Measurements from ENCODE around the gene TP73.
A peak's percentile ranks its signal among the peaks of the same experiment; 100 is the strongest.

TP73 gene

DNA sequence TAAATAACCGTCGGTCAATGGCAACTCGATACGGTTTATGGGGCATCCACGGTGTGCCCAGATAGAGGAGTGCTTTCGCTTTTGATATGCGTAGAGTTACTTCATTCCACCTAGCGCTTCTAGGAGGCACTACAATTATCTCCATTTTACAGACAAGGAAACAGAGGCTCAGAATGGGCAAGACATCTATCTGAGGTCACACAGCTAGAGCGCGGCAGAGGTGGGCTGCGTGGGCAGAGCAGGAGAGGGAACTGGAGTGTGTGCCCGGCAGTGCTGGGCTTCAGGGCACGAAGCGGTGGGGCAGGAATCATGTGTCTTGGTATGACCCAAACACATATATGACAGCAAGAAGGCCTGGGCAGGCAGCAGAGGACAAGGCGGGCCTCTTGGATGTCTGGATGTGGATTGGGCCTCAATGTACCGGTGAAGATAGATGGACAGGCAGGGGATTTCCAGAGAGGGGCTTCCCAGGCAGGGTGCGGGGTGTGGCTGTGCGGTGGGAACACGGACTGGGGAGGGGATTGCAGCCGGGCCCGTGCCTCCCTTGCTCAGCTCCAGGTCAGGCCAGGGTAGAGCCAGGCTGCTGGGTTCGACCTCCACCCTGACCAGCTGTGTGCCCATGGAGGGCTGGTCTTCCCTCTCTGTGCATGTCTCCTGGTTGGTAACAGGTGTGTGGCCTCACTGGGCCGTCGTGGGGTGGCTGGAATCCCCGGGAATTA lies 21.2 kb downstream of the TP73 start:
- DNase-seq (ENCODE audit: low spot score) = no peak

DNA sequence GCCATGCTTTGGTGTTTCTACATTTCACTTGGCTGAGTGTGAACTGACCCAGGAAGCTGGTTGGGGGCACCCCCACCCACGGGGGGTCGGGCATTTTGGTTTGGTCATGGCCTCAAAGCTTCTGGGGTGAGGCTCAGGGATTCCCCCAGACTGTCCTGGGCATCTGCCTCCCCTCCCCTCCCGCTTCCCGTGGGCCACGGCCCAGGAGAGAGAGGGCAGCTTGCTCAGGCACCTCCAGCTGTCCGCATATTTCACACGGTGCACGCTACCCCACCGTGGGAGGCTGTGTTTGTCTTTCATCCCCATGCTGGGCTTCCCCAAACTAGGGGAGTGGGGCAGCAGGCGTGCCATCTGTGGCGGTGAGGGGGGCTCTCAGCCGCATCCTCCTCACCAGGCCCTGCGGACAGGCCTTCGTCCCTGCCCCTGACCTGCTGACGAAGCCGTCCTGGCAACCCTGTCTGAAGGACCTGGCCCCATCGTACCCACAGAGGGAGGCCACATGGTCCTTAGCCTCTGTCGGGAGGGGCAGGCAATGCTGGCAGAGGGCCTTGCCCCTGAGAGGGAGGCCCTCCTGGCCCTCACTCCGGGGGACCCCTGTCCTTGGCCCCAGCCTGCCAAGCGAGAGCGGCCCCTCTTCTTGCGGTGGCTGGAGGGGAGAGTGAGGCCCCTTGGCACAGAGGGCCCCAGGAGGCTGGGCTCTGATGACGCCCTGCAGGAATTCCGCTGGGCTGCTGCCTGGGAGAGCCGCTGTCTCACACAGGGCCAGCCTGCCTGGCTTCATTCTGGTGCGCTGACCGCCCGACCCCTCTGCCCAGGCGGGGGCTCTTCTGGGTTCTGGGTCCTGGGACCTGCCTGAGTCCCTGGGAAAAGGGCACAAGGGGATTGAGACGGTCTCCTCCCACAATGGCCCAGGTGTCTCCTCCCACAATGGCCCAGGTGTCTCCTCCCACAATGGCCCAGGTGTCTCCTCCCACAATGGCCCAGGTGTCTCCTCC lies 22.1 kb downstream of the TP73 start:
- DNase-seq (ENCODE audit: low spot score) = no peak

DNA sequence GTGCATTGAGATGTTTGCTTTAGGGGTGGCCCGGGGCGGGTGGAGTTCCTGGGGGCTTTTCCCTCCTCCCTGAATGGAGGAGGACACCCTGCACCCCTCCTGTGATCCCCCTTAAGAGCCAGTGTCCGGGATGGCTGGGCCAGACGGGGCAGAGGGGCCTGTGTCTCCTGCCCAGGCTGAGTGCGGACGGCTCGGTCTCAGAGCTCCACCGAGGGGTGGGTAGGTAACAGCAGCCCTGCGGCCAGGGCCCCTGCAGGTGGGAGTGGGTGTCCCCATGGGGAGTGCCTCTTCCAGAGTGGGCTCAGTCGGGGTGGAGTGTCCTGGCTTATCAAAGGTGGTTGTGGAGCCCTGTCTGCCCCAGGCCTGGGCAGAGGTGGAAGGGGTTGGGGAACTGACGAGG lies 23.1 kb downstream of the TP73 start:
- DNase-seq (ENCODE audit: low spot score) = no peak

GRCh38 chr1:3676581-3677470 lies 24.5 kb downstream of the TP73 start:
- DNase-seq (ENCODE audit: low spot score) = no peak

- no peak for DNase-seq (ENCODE audit: low spot score)
Measured at GRCh38 chr1:3677484-3677883, 25.2 kb downstream of the TP73 start.

DNA sequence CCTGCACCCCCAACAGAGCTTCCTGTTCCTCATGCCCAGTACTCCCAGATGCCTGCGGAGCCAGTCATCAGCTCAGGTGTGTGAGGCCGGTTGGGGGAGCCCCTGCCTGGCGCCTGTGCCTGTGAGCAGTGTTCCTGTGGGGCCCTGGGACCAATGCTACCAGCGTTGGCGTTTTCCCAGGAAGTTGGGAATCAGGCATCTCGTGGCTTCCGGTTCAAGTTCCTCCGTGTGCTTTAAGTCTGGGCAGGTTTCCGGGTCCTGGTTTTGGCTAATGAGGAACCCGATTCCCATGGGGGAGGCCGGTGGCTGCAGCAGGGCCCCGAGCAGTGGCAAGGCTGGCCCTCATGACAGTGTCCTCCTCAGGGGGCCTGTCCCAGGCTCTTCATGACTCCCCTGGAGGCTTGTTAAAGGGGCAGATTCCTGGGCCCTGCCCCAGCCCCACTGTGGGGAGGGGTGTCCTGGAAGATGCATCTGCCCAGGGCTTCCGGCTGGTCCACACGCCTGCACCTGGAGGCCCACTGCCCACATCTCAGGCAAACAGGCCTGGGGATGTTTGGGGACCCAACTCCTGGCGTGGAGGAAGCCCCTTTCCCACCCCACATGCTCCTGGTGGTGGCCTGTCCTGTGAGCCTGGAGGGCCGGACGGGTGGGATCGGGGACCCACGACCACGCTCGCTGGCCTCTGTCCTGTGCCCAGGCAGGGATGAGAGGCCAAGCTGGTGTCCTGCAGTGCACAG lies 26.2 kb downstream of the TP73 start:
- no peak for DNase-seq (ENCODE audit: low spot score)

- no peak for DNase-seq (ENCODE audit: low spot score)
Measured at GRCh38 chr1:3679098-3679555, 26.8 kb downstream of the TP73 start.

DNA sequence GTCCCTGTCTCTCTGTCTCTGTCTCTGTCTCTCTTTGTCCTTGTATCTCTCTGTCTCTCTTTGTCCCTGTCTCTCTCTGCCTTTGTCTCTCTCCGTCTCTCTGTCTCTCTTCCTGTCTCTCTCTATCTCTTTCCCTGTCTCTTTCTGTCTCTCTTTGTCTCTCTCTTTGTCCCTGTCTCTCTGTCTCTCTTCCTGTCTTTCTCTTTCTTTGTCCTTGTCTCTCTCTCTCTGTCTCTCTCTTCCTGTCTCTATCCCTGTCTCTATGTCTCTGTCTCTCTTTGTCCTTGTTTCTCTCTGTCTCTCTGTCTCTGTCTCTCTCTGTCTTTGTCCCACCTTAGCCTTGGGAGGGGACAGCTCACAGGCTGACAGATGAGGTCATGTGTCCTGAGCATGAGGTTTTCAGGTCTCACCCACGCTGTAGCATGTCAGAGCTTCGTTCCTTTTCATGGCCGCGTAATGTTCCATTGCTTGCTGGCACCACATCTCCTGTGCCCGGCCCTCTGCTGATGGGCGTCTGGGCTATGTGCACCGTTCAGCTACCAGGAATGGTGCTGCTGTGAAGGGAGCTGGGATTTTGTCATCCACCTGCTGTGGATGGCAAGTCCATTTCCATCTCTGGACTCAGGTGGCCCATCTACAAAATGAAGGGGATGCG lies 27.6 kb downstream of the TP73 start:
- DNase-seq (ENCODE audit: low spot score) = no peak

DNA sequence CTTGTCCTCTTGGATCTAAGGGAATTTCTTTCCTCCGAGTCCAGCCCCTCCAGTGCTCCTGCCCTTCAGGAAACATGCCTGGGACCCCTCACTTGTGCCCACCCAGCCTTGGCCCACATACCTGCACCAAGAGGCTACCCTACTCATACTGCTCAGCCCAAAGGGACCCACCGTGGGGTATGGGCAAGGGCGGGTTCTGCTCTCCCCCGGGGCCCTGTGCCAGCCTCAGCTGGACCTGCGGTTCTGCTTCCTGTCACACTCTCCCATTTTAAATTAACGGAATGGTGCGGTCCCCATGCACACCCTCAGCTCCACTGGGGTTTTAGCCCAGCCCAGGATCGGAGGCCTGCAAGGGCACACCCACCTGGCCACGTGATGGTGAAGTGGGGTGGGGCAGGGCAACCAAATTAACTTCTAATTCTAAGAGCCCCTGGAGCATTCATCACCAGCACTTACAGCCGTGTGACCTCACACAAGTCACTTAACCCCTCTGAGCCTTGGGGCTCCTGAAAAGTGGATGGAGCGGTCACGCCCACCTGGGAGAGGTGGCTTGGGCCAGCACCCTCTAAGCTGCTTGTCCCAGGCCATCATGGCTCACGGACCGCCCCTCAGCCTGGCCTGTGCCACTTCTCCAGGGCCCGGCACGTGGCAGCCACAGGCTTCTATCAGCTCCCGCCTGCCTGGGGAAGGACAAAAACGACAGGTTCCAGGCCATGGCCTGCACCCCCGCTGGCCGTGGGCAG lies 28.3 kb downstream of the TP73 start:
- no peak for DNase-seq (ENCODE audit: low spot score)

DNA sequence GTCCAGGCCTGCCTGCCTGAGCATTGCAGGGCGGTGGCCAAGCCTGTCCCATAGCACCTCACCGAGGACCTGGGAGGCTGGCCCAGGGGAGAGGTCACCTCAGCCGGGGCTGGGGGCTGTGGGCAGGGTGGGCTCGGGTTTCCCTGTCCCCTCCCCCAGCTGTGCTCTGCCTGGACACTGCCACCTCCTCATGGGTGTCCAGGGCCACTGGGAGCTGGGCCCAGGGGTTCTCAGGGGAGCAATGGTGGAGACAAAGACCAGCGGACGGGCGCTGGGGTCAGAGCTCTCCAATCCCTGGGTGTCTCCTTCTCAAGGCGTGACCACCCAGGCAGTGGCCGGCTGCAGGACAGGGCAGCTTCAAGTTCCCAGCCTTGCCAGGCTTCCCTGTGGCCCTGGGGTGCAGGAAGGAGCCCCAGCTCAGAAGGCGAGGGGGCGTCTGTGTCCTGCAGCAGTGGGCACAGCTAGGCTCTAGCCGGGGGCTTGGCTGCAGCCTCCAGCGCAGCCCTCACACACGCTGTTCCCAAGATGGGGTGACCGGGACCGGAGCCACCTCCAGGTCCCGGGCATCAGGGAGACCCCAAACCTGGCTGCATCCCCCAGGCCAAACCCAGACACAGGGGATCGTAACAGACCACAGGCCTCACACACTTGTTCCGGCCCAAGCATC lies 29.0 kb downstream of the TP73 start:
- DNase-seq (ENCODE audit: low spot score) = no peak

- DNase-seq (ENCODE audit: low spot score) = no peak
Measured at GRCh38 chr1:3681898-3682806, 29.8 kb downstream of the TP73 start.

DNA sequence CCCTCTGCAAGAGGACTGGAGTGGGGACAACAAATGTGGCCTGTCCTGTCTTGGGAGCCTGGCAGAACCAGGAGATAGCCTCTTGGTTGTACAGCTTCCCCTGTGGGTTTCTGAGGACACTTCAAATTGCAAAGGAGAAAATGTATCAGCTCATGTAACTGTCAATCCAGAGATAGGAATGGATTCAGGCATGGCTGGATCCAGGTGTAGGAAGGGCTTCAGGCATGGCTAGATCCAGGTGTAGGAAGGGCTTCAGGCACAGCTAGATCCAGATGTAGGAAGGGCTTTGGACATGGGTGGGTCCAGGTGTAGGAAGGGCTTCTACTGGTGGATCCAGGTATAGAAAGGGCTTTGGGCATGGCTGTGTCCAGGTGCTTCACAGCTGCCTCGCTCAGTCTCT lies 30.9 kb downstream of the TP73 start:
- no peak for DNase-seq (ENCODE audit: low spot score)

DNA sequence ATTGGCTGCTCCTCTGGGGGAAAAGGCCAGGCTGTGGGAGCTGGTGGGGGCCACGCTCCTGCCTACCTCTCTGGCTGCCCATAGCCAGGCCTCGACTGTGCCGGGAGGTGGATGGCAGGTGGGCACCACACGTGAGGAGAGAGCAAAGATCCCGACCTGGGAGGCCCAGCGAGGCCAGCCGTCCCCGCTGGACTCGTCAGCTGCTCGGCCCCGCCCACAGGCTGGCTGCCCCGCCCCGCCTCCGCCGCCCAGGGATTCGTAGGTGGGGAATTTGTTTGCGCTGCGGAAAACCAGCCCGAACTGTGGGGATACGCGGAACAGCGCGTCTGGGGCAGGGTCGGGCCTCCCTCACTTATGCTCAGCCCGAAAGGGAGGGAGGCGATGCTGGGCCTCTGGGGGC lies 31.7 kb downstream of the TP73 start:
- DNase-seq (ENCODE audit: low spot score) = peak; percentile 85

DNA sequence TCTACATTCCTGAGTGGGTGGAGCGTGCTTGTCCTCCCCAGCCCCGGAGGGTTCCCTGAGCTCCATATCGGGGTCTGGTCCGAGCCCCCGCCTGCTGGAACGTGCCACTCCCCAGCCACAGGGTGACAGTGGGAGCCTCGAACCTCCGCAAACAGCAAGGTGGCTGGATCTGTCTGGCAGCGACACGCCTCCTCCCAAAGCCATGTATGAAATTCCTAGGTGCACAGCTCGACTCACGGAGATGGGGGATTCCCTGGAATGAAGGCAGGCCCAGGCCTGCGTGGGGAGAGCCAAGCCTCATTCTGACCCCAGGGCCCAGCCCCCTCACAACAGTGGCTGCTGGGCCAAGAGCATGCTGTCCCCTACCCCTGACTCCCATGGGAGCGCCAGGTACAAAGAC lies 32.9 kb downstream of the TP73 start:
- DNase-seq (ENCODE audit: low spot score) = no peak

DNA sequence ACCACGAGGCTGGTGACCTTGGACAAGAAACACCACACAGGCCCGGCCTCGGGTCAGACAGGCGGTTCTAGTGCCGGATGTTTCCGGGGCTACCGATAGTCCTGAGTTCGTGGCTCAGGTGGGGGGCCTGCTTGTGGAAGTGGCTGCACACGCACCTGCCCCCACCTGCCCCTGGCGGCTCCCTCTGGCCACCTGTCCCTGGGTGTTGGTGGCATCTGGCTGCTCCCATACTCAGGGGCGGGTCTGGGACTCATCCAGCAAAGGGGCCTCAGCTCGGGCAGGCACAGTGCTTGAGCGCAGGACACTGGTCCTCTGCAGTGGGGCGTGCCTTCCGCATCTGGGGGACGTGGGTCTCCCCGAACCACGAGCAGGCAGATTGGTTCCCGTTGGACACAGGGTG lies 33.6 kb downstream of the TP73 start:
- no peak for DNase-seq (ENCODE audit: low spot score)

GRCh38 chr1:3687504-3687903 lies 35.2 kb downstream of the TP73 start:
- DNase-seq (ENCODE audit: low spot score) = no peak

- no peak for DNase-seq (ENCODE audit: low spot score)
Measured at GRCh38 chr1:3688356-3689137, 36.2 kb downstream of the TP73 start.
